ENCODE measurements around the gene CREM. TPM values are rescaled to one million over a fixed set of nuclear protein-coding genes. Genes with fewer than 3 reads are reported as not detected.

Gene CREM
- total RNA-seq, 1 experiment from 2014 or later = 24.7 TPM

DNA sequence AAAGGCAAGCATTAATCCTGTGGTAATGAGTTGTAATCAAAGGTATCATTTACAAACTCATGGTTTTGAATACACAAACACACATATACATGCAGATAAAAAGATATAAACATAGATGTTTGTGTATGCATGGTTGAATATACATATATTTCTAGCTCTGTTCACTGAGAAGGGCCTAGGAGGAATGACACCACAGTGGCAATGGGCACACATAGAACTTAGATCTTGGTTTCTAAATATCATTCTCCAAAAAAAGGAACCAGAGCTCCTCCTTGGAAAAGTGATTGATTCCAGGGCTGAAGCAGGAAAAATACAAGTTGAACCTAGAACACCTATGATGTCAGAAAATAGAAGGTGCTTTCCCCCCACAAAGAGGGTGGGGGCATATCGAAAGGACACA, 43.4 kb upstream of the CREM start:
- BruUV-seq (replicated peaks) = no TSS peak
- Histone ChIP-seq H3K9me3 (no peaks in the 10 kb centered on the region), H3K4me1 (no peaks in the 10 kb centered on the region), H3K27me3 (replicated peaks; ENCODE audit: control insufficient read depth, insufficient read depth, low read length) (no peaks in the 10 kb centered on the region), H3K36me3 (ENCODE audit: control insufficient read depth, insufficient read depth, low read length) (no peaks in the 10 kb centered on the region; the same call in 1 of the 2 replicates), H3K4me3 (ENCODE audit: low read depth, low read length) (no peak overlapping the region)
- H3K27ac Mint-ChIP-seq (ENCODE audit: unreplicated experiment) = no peak overlapping the region
- no peak for DNase-seq
- H3K4me1 Mint-ChIP-seq (ENCODE audit: low read depth, unreplicated experiment) = peaks cover 7% of the 10 kb centered on the region
- intact Hi-C loops (cut with micrococcal nuclease; ENCODE audit: unreplicated experiment) = no loop called here
- POLR2A ChIA-PET = no interaction called here
- TF ChIP-seq CTCF (IDR thresholded peaks at IDR 0.05; ENCODE audit: insufficient read depth in 1 of 2, low read depth in 1 of 2, low read length in 1 of 2, severe bottlenecking in 1 of 2, unreplicated experiment in 1 of 2) = no peak
- H3K27me3 Mint-ChIP-seq (ENCODE audit: insufficient read depth, unreplicated experiment) = no peaks in the 10 kb centered on the region
- H3K36me3 Mint-ChIP-seq (ENCODE audit: insufficient read depth, unreplicated experiment) = peaks cover 12% of the 10 kb centered on the region
- no peak overlapping the region for H3K4me3 Mint-ChIP-seq (ENCODE audit: unreplicated experiment)
- peaks cover 9% of the 10 kb centered on the region for H3K9me3 Mint-ChIP-seq (ENCODE audit: unreplicated experiment)
- CTCF ChIA-PET = no interaction called here

DNA sequence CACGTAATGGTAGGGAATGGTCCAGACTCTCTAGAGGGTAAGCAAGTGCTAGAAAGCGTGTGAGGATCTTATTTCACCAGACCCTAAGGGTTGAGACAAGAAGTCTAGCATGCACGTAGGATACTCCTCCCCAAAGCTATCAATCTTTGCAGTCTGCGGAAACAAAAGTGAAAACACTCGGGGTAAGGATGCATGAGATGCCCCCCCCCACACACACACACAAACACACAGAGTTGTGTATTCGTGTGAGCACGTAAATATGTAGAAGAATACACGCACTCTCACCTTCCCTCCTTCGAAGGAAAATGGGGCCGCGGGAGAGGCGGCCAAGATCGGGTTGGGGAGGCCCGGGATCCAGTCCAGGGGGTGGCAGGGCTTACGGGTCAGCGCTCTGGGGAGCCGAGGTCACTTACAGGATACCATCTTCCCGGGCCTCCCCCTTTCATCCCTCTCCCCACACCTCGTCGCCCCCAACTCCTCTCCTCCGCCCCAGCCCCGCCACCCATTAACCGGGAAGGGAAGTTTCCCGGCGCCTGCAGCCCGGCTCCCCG, 37.0 kb upstream of the CREM start:
- intact Hi-C loops (cut with micrococcal nuclease; ENCODE audit: unreplicated experiment) = loop anchor here (1.0 kb wide), 1 partner anchor 38 kb away; no protein-coding TSS in a partner anchor
- Histone ChIP-seq H3K9me3 (peaks cover 3% of the 10 kb centered on the region; the same call in 1 of the 2 replicates), H3K27me3 (replicated peaks; ENCODE audit: control insufficient read depth, insufficient read depth, low read length) (no peaks in the 10 kb centered on the region), H3K4me3 (ENCODE audit: low read depth, low read length) (peak overlapping the region; percentile 86), H3K36me3 (ENCODE audit: control insufficient read depth, insufficient read depth, low read length) (no peaks in the 10 kb centered on the region), H3K4me1 (no peaks in the 10 kb centered on the region)
- no peaks in the 10 kb centered on the region for H3K27me3 Mint-ChIP-seq (ENCODE audit: insufficient read depth, unreplicated experiment)
- H3K27ac Mint-ChIP-seq (ENCODE audit: unreplicated experiment) = peak overlapping the region; percentile 97
- peaks cover 11% of the 10 kb centered on the region for H3K36me3 Mint-ChIP-seq (ENCODE audit: insufficient read depth, unreplicated experiment)
- H3K9me3 Mint-ChIP-seq (ENCODE audit: unreplicated experiment) = no peaks in the 10 kb centered on the region
- peak in 1 of 2 experiments; percentile 21 for DNase-seq
- ChIA-PET CTCF (interaction anchor here (0.8 to 0.9 kb wide), 2 partner anchors 37 to 124 kb away, joined by 3 read pairs; partner anchors contain the start of gene CREM), POLR2A (interaction anchor here (1.4 kb wide), 1 partner anchor 37 kb away, joined by 3 read pairs; the partner anchor contains the start of gene CREM)
- TF ChIP-seq CTCF (IDR thresholded peaks at IDR 0.05; ENCODE audit: insufficient read depth in 1 of 2, low read depth in 1 of 2, low read length in 1 of 2, severe bottlenecking in 1 of 2, unreplicated experiment in 1 of 2) = no peak
- H3K4me1 Mint-ChIP-seq (ENCODE audit: low read depth, unreplicated experiment) = peaks cover 21% of the 10 kb centered on the region
- BruUV-seq (replicated peaks) = no TSS peak
- peak overlapping the region; percentile 97 for H3K4me3 Mint-ChIP-seq (ENCODE audit: unreplicated experiment)

- Mint-ChIP-seq H3K9me3 (ENCODE audit: unreplicated experiment) (no peaks in the 10 kb centered on the region), H3K4me3 (ENCODE audit: unreplicated experiment) (peak within 1 kb of the TSS; percentile 97), H3K27ac (ENCODE audit: unreplicated experiment) (peak within 1 kb of the TSS; percentile 97), H3K4me1 (ENCODE audit: low read depth, unreplicated experiment) (peaks cover 20% of the 10 kb centered on the region), H3K27me3 (ENCODE audit: insufficient read depth, unreplicated experiment) (no peaks in the 10 kb centered on the region), H3K36me3 (ENCODE audit: insufficient read depth, unreplicated experiment) (peaks cover 11% of the 10 kb centered on the region)
- peak within 1 kb of the TSS; percentile 86 for H3K4me3 ChIP-seq (ENCODE audit: low read depth, low read length)
- CTCF ChIA-PET = interaction anchor here (0.6 to 0.9 kb wide), 4 partner anchors 18 to 124 kb away, joined by 3 read pairs; partner anchors contain the start of gene CREM
- peaks cover 3% of the 10 kb centered on the region; the same call in 1 of the 2 replicates for H3K9me3 ChIP-seq
- no peaks in the 10 kb centered on the region for H3K36me3 ChIP-seq (ENCODE audit: control insufficient read depth, insufficient read depth, low read length)
- no peaks in the 10 kb centered on the region for H3K27me3 ChIP-seq (replicated peaks; ENCODE audit: control insufficient read depth, insufficient read depth, low read length)
- DNase-seq = peak; percentile 98
- POLR2A ChIA-PET = interaction anchor here (0.5 to 1.4 kb wide), 2 partner anchors 36 to 38 kb away, joined by 3 to 10 read pairs; partner anchors contain the start of gene CREM
- no peaks in the 10 kb centered on the region for H3K4me1 ChIP-seq
- BruUV-seq (replicated peaks) = no TSS peak
- TF ChIP-seq CTCF (IDR thresholded peaks at IDR 0.05; ENCODE audit: insufficient read depth in 1 of 2, low read depth in 1 of 2, low read length in 1 of 2, severe bottlenecking in 1 of 2, unreplicated experiment in 1 of 2) = no peak
- intact Hi-C loops (cut with micrococcal nuclease; ENCODE audit: unreplicated experiment) = loop anchor here (1.0 kb wide), 1 partner anchor 37 kb away; no protein-coding TSS in a partner anchor
These were observed 36.3 kb upstream of the CREM start, which contains the start of gene CUL2 for GRCh38 chr10:35090162-35090954. CUL2 (minus strand) TSS chr10:35090341; CDS start chr10:35071317, 19,024 bp downstream.

Measured in Caco-2 (cell line).